Spleen (tissue), 7 donors: ENCODE data around the gene HIF3A.

Experiments
- CTCF ChIP-seq, 11 experiments: fragments of 200-600 bp in 7 of 11; fragments of 450-650 bp in 4 of 11; sonication (generic) in 4 of 11; IDR thresholded peaks in 8 of 11; conservative IDR thresholded peaks in 3 of 11; 1 replicate in 7 of 11; 2 replicates in 4 of 11; pipeline versions ENCODE4 v1.4.0 to v1.8.0; 2016 to 2021; ENCODE audit warnings: antibody characterized with exemption in 11 of 11, inconsistent platforms in 4 of 11, mild to moderate bottlenecking in 1 of 11
- POLR2A ChIP-seq, 3 donors: fragments of 450-650 bp; IDR thresholded peaks; one replicate each; pipeline ENCODE4 v1.5.1; 2017; ENCODE audit warnings: antibody characterized with exemption in 3 of 3, mild to moderate bottlenecking in 1 of 3
- donor health status: DM: no; HTN: no; CAD: no; lungs with moderate emphysema.
- donor health status: DM: no; HTN: no; CAD: no.
- donor health status: DM: no; HTN: no; CAD: no.

DNA sequence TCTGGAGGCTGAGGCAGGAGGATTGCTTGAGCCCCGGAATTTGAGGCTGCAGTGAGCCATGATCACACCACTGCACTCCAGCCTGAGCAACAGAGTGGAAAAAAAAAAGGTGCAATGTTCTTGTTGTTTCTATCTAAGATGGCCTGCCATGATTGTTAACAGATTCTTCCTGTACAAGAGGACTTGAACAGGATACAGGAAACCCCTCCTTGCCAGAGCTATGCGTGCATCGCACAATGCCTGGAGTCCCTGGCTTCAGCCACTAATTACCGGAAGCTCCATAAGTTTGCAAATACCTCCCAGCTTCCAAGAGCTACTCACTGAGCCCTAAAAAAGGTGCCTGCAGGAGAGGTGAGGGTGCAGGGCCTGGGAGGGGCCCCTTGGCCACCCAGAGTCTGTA is 13.1 kb upstream of the HIF3A start:
- TF ChIP-seq CTCF (IDR thresholded peaks at IDR 0.05 in 8 of 11, conservative IDR thresholded peaks at IDR 0.05 in 3 of 11) (no peak), POLR2A (IDR thresholded peaks at IDR 0.05) (no peak)
